ENCODE results near the gene DIAPH3. TPM values are rescaled to one million over a fixed set of nuclear protein-coding genes. Genes with fewer than 3 reads are reported as not detected.

DIAPH3 gene
- total RNA-seq, 1 experiment from 2014 or later, result 62.3 TPM

DNA sequence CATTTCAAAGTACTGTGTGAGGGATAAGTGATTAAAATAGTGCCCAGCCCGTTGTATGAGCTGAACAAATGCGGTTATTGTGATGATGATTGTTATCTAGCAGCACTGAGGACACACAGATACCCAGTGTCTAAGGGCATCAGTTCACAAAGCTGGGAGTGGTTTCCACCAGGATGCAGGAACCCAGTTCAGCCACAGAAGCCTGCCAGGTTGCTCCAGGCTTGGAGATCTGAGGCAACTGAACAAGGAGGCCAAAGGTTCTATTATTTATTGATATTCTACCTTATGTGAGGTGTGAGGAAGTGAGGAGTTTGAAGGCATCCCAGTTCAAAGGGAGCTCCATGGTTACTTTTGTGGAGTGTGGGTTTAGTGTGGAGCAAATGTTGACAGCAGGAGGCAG, 13.2 kb downstream of the DIAPH3 start:
- POLR2A ChIA-PET (ENCODE audit: low non-redundant PET), result no interaction called here
- no TSS peak for BruUV-seq (replicated peaks)

DNA sequence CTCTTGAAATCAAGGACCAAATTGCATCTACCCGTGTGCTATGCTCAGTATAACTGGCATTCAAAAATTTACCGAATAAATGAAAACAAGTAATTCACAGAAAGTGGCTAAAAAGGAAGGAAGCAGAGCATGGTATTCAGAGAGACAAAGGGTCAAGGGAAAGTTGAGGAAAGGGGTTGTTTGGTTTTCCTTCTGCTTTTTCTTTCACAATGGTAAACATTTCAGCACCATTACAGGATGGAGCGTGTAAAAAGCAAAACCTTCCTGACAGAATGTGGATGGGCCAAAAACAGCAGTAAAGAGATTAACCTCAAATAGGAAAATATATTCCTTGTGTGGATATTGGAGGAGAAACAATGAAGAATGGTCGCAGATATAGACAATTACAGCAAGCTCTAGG, 14.8 kb downstream of the DIAPH3 start:
- CTCF ChIA-PET, result no interaction called here
- no peaks in the 10 kb centered on the region for H3K27me3 ChIP-seq (replicated peaks; ENCODE audit: insufficient read depth, low read depth, low read length, poor library complexity)
- no peak overlapping the region for H3K4me3 ChIP-seq (ENCODE audit: low read depth, low read length, poor library complexity, severe bottlenecking)
- intact Hi-C loops (cut with micrococcal nuclease; ENCODE audit: unreplicated experiment), result no loop called here
- BruUV-seq (replicated peaks), result no TSS peak
- no peak overlapping the region for H3K27ac ChIP-seq (ENCODE audit: low read depth, low read length, poor library complexity, severe bottlenecking)
- no peaks in the 10 kb centered on the region for H3K36me3 ChIP-seq (ENCODE audit: insufficient read depth, low read length, poor library complexity, severe bottlenecking)
- TF ChIP-seq, protein P1, sequence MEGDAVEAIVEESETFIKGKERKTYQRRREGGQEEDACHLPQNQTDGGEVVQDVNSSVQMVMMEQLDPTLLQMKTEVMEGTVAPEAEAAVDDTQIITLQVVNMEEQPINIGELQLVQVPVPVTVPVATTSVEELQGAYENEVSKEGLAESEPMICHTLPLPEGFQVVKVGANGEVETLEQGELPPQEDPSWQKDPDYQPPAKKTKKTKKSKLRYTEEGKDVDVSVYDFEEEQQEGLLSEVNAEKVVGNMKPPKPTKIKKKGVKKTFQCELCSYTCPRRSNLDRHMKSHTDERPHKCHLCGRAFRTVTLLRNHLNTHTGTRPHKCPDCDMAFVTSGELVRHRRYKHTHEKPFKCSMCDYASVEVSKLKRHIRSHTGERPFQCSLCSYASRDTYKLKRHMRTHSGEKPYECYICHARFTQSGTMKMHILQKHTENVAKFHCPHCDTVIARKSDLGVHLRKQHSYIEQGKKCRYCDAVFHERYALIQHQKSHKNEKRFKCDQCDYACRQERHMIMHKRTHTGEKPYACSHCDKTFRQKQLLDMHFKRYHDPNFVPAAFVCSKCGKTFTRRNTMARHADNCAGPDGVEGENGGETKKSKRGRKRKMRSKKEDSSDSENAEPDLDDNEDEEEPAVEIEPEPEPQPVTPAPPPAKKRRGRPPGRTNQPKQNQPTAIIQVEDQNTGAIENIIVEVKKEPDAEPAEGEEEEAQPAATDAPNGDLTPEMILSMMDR (conservative IDR thresholded peaks at IDR 0.05; ENCODE audit: low read depth, low read length), result no peak
- no peak for TF ChIP-seq EZH2 (IDR thresholded peaks at IDR 0.05; ENCODE audit: borderline replicate concordance, low read depth, low read length, poor library complexity, severe bottlenecking)
- POLR2A ChIA-PET (ENCODE audit: low non-redundant PET), result no interaction called here
- no peaks in the 10 kb centered on the region for H3K9me3 ChIP-seq (ENCODE audit: low read depth, low read length, poor library complexity, severe bottlenecking)
- peaks cover 39% of the 10 kb centered on the region for H3K4me1 ChIP-seq (ENCODE audit: insufficient read depth, low read length, poor library complexity, severe bottlenecking)
- DNase-seq (ENCODE audit: low spot score), result no peak

More for the DNA sequence above, 13.2 kb downstream of the DIAPH3 start:
- H3K27me3 ChIP-seq (replicated peaks; ENCODE audit: insufficient read depth, low read depth, low read length, poor library complexity), result no peaks in the 10 kb centered on the region
- H3K9me3 ChIP-seq (ENCODE audit: low read depth, low read length, poor library complexity, severe bottlenecking), result no peaks in the 10 kb centered on the region
- DNase-seq (ENCODE audit: low spot score), result no peak
- no peak overlapping the region for H3K4me3 ChIP-seq (ENCODE audit: low read depth, low read length, poor library complexity, severe bottlenecking)
- TF ChIP-seq, protein P1 (conservative IDR thresholded peaks at IDR 0.05; ENCODE audit: low read depth, low read length), result no peak
- no peak for TF ChIP-seq EZH2 (IDR thresholded peaks at IDR 0.05; ENCODE audit: borderline replicate concordance, low read depth, low read length, poor library complexity, severe bottlenecking)
- CTCF ChIA-PET, result no interaction called here
- intact Hi-C loops (cut with micrococcal nuclease; ENCODE audit: unreplicated experiment), result no loop called here
- H3K27ac ChIP-seq (ENCODE audit: low read depth, low read length, poor library complexity, severe bottlenecking), result no peak overlapping the region
- no peaks in the 10 kb centered on the region for H3K36me3 ChIP-seq (ENCODE audit: insufficient read depth, low read length, poor library complexity, severe bottlenecking)
- peaks cover 30% of the 10 kb centered on the region for H3K4me1 ChIP-seq (ENCODE audit: insufficient read depth, low read length, poor library complexity, severe bottlenecking)

DNA sequence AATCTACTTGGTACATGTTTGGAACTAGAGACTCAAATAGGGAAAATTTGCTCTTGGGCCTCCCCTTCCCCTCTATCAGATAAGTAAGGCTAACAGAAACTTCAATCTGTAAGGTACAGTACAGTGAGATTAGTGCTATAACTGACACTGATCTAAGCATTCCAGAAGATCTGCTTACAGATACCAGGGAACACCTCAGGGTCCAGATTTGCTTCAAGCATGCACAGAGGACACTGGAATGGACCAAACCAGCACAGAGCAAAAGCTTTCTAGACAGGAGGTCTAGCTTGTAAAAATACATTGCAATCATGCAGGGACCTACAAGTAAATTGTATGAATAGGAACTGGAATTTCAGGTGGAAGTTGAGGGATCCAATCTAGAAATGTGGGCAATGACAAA, 16.4 kb downstream of the DIAPH3 start:
- intact Hi-C loops (cut with micrococcal nuclease; ENCODE audit: unreplicated experiment), result no loop called here
- CTCF ChIA-PET, result no interaction called here
- no peak for TF ChIP-seq EZH2 (IDR thresholded peaks at IDR 0.05; ENCODE audit: borderline replicate concordance, low read depth, low read length, poor library complexity, severe bottlenecking)
- TF ChIP-seq, protein P1 (conservative IDR thresholded peaks at IDR 0.05; ENCODE audit: low read depth, low read length), result no peak
- POLR2A ChIA-PET (ENCODE audit: low non-redundant PET), result no interaction called here
- no peak for DNase-seq (ENCODE audit: low spot score)
- no peaks in the 10 kb centered on the region for H3K27me3 ChIP-seq (replicated peaks; ENCODE audit: insufficient read depth, low read depth, low read length, poor library complexity)
- no peak overlapping the region for H3K4me3 ChIP-seq (ENCODE audit: low read depth, low read length, poor library complexity, severe bottlenecking)
- H3K9me3 ChIP-seq (ENCODE audit: low read depth, low read length, poor library complexity, severe bottlenecking), result no peaks in the 10 kb centered on the region
- H3K36me3 ChIP-seq (ENCODE audit: insufficient read depth, low read length, poor library complexity, severe bottlenecking), result no peaks in the 10 kb centered on the region
- BruUV-seq (replicated peaks), result no TSS peak
- peaks cover 41% of the 10 kb centered on the region for H3K4me1 ChIP-seq (ENCODE audit: insufficient read depth, low read length, poor library complexity, severe bottlenecking)
- no peak overlapping the region for H3K27ac ChIP-seq (ENCODE audit: low read depth, low read length, poor library complexity, severe bottlenecking)

Measured in A673 (cell line).